Sigmoid colon (tissue), 4 donors: ENCODE measurements around the gene DENND4A.

Experiments used
- CTCF ChIP-seq, 4 experiments: fragments of 450-650 bp in 3 of 4; fragments of 200-600 bp in 1 of 4; IDR thresholded peaks; one replicate each; pipeline ENCODE4 v1.5.1; 2016 to 2019; ENCODE audit warnings: antibody characterized with exemption in 4 of 4, mild to moderate bottlenecking in 3 of 4, moderate library complexity in 2 of 4
- POLR2AphosphoS5 ChIP-seq, 4 donors: sonication (generic); formaldehyde crosslinking; IDR thresholded peaks; one replicate each; pipeline ENCODE4 v1.6.1; 2017; ENCODE audit warnings: antibody characterized with exemption in 4 of 4

- no peak for TF ChIP-seq POLR2AphosphoS5 (IDR thresholded peaks at IDR 0.05)
- no peak for TF ChIP-seq CTCF (IDR thresholded peaks at IDR 0.05)
Observed at GRCh38 chr15:65618560-65619109, 173.5 kb downstream of the DENND4A start.
